T47D (cell line): ENCODE results near the gene FAHD2A.

Experiments
- DNase-seq, 2 experiments: peaks; one replicate each; pipeline versions ENCODE4 v3.0.0 to v3.0.0-alpha.2; 2011 to 2012; ENCODE audit warnings: low read depth in 1 of 2, low spot score in 1 of 2
- JUND ChIP-seq: IDR thresholded peaks from 2 replicates; pipeline ENCODE4 v1.6.1; 2012; ENCODE audit warnings: low read depth
- in situ Hi-C: cut with HindIII; loops from 2 replicates; pipeline ENCODE4 v1.10.0; 2016; ENCODE audit warnings: low sequenced_read_pairs, low pct_unique_long_range_greater_than_20kb

The FAHD2A gene

GRCh38 chr2:95380280-95380679, 22.2 kb upstream of the FAHD2A start:
- TF ChIP-seq JUND, result no peak
- no peak for DNase-seq
- in situ Hi-C loops, result no loop called here

DNA sequence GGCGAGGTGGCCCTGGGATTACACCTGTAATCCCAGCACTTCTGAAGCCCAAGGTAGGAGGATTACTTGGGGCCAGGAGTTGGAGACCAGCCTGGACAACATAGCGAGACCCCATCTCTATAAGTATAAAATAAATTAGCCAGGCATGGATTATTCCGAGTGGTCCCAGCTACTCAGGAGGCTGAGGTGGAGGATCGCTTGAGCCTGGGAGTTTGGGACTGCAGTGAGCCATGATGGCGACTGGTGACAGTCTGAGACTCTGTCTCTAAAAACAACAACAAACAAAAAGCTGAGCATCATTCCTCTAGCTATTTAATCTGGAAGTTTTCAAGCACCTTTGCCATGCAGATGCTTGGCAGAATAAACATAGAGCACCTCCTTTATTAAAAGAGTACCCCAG, 21.8 kb upstream of the FAHD2A start:
- no peak for DNase-seq
- no peak for TF ChIP-seq JUND
- in situ Hi-C loops, result no loop called here

DNA sequence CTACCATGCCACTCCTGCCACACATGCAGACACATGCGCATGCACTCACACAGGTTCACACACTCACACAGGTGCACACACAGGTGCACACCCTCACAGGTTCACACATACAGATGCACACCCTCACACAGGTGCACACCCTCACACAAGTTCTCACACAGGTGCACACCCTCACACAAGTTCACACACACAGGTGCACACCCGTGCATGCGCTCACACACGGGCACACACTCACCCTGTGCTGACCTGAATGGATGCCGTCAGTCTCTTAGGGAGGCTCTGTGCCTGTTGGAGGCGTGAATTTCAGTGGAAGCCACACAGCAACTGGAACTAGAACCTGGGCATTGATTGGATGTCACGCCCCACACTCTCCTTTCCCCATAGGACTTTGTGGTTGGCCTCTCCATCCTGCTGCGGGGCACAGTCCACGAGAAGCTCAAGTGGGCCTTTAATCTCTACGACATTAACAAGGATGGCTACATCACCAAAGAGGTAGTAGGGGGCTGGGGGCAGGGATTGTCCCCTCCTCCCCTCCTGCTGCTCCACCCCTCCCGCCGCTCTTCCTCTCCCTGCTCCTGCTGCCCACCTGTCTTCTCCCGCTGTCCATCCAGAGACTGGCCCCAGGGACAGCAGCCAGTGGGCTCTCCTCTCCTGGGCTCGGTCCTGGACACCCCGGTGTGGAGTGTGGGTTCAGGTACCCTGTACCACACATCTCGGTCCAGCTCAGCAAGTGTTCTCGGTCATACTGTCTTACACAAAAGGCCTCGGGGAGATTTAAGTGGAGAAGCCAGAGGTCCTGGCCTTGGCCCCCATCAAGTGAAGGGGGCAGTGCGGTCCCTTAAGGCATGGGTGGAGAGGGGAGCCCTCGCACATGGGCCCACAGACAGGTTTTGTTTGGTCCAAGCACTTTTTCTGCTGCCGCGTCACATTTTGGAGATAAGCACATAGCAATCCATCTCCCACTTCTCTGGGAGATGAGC, 21.0 kb upstream of the FAHD2A start:
- in situ Hi-C loops, result no loop called here
- DNase-seq, result no peak
- TF ChIP-seq JUND, result no peak

GRCh38 chr2:95382192-95382591, 20.3 kb upstream of the FAHD2A start:
- no peak for DNase-seq
- TF ChIP-seq JUND, result no peak
- in situ Hi-C loops, result no loop called here

DNA sequence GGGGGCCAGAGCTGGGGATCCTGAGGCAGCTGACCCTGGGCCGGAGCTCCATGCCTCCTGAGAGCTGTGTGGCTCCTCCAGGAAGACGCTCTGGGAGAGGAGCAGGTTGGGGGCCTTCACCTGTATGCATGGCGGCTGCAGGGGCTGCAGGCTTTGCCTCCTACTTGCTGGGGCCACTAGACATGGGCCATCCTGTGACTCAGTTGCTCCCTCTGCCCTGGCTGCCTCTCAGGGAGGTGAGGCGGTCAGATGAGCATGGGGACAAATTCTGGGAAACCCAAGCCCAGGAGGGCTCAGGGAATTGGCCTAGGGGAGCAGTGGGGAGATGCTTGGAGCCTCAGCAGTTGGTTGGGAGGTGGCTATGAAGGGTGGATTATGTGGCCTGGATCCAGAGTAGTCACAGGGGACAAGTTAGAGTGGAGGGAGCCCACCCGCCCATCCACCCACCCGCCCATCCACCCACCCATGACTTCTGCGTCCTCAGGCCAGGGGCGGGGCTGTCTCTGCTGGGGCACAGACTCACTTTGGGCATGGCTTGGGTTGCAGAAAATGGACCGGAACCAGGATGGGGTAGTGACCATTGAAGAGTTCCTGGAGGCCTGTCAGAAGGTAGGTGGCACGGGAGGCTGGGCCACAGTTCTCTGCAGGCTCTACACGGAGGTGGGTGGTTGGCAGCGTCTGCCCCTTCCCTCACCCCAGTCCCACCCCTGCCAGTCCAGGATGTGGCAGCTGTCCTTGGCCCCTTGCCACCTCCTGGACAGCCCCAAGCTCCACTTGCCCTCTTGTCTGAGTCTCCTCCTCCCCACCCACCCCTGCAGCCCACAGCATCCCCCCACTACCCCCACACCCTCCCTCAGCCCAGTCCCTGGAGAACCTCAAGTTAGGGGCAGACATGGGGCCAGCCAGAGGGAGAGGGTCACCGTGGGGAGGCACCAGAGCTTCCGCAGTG, 19.5 kb upstream of the FAHD2A start:
- in situ Hi-C loops, result no loop called here
- no peak for DNase-seq
- TF ChIP-seq JUND, result no peak

DNA sequence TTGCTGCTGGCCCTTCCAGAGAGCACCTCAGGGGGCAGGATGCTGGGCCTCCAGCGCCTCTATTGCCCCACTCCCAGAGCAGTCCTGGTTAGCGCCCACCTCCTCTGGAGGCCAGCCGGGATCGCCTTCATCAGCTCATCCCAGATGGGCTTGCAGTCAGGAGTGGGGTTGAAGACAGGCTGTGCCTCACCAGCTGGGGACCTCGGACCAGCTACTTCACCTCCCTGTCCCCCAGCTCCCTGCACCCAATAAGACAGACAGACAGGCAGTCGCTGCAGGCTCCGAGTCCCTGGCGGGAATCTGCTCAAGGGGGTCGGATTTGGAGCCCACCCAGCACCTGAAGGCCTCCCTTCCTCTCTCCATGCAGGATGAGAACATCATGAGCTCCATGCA, 18.9 kb upstream of the FAHD2A start:
- in situ Hi-C loops, result no loop called here
- DNase-seq, result no peak
- TF ChIP-seq JUND, result no peak

DNA sequence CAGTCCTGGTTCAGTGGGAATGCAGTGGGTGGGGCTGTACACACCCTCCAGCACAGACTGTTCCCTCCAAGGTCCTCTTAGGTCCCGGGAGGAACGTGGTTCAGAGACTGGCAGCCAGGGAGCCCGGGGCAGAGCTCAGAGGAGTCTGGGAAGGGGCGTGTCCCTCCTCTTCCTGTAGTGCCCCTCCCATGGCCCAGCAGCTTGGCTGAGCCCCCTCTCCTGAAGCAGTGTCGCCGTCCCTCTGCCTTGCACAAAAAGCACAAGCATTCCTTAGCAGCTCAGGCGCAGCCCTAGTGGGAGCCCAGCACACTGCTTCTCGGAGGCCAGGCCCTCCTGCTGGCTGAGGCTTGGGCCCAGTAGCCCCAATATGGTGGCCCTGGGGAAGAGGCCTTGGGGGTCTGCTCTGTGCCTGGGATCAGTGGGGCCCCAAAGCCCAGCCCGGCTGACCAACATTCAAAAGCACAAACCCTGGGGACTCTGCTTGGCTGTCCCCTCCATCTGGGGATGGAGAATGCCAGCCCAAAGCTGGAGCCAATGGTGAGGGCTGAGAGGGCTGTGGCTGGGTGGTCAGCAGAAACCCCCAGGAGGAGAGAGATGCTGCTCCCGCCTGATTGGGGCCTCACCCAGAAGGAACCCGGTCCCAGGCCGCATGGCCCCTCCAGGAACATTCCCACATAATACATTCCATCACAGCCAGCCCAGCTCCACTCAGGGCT, 17.5 kb upstream of the FAHD2A start:
- in situ Hi-C loops, result no loop called here
- TF ChIP-seq JUND, result no peak
- DNase-seq, result no peak

DNA sequence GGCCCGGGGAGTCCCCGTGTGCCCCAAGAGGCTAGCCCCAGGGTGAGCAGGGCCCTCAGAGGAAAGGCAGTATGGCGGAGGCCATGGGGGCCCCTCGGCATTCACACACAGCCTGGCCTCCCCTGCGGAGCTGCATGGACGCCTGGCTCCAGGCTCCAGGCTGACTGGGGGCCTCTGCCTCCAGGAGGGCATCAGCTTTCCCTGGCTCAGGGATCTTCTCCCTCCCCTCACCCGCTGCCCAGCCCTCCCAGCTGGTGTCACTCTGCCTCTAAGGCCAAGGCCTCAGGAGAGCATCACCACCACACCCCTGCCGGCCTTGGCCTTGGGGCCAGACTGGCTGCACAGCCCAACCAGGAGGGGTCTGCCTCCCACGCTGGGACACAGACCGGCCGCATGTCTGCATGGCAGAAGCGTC, 16.9 kb upstream of the FAHD2A start:
- DNase-seq, result no peak
- in situ Hi-C loops, result no loop called here
- TF ChIP-seq JUND, result no peak

DNA sequence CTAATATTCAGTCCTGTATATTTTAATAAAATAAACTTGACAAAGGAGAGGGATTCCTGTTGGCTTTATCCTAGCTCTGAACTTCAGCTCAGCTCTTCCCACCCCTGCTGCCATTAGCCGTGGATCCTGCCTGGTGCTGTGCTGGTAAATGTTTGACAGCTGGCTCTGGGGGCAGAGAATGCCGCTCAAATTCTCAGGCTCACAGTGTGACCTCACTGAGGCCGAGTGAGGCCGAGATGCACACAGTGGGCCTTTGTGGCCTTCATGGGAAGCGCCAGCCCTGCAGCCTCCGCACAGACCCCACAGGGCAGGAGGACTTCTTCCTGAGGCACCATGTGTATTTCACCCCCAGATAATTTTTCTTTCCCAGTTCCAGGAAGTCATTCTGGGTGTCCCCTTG, 16.5 kb upstream of the FAHD2A start:
- no peak for DNase-seq
- TF ChIP-seq JUND, result no peak
- in situ Hi-C loops, result no loop called here

DNA sequence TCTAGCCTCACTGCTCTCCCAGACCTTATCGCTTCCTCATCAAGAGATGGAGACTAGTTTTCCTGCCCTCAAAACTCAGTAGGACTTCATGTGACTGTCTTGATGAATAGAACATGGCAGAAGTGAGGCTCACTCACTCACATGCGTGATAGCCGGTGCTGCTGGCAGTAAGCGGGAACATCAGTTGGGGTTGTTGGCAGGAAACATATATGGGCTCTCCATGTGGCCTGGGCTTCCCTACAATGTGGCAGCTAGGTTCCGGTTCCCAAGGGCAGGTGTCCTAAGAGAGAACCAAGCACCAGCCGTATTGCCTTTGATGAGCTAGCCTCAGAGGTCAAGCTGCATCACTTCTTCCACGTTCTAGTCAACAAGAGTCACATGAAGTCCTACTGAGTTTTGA, 15.2 kb upstream of the FAHD2A start:
- in situ Hi-C loops, result no loop called here
- DNase-seq, result no peak
- TF ChIP-seq JUND, result no peak

DNA sequence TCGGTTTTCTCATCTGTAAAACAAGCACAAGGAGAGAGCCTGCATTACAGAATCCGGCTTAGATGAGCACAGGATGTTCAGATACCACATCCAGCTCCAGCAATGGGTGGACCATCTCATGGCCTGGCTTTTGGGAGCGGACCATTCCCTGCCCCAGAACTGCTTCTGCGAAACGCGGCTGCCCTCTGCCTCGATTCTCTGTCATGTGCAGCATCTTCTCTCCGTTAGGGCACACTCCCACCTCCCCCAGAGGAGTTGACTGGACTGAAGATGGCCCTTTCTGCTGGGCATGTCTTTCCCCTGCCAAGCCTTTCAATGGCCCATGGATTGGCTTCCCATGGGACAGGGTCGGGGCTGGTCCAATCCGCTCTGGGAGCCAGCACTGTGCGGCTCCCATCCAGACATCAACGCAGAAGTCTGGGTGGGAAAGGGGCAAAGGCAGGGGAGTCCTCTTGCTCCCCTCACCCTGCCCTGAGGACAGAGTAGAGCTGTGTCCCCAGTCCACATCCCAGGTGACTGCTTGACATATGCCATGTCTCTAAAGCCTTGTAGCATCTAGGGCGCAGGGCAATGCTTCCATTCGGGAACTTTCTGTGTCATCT, 14.3 kb upstream of the FAHD2A start:
- no peak for TF ChIP-seq JUND
- in situ Hi-C loops, result no loop called here
- no peak for DNase-seq

DNA sequence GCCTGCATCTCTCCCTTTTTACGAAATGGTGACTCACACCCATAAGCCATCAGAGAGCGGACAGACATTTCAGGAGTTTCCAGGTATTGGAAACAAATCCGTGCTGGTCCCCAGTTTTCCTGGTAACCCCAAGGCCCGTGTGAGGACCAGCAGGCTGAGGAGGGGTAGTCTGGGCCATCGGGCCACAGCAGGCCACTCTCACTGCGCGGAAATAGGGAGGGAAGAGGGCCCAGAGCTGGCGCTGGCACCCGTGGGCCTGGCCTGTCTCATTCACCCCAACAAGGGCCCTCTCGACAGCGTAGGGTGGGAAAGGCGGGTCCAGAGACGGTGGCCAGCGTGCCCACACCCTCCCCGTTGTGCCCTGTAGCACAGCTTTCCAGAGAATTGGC, 13.7 kb upstream of the FAHD2A start:
- in situ Hi-C loops, result no loop called here
- no peak for DNase-seq
- no peak for TF ChIP-seq JUND
